B cell (primary cell): ENCODE data around the gene TMEM238L.

ENCODE experiments used
- CTCF ChIP-seq: fragments of 200-600 bp; IDR thresholded peaks from one replicate; pipeline ENCODE4 v1.8.0; 2022; ENCODE audit warnings: antibody characterized with exemption, mild to moderate bottlenecking
- EZH2 ChIP-seq: IDR thresholded peaks from 2 replicates; pipeline ENCODE4 v1.6.1; 2012; ENCODE audit warnings: borderline replicate concordance, low read depth, mild to moderate bottlenecking, moderate library complexity, low read length; ENCODE audit not compliant: insufficient read depth, poor library complexity, severe bottlenecking

DNA sequence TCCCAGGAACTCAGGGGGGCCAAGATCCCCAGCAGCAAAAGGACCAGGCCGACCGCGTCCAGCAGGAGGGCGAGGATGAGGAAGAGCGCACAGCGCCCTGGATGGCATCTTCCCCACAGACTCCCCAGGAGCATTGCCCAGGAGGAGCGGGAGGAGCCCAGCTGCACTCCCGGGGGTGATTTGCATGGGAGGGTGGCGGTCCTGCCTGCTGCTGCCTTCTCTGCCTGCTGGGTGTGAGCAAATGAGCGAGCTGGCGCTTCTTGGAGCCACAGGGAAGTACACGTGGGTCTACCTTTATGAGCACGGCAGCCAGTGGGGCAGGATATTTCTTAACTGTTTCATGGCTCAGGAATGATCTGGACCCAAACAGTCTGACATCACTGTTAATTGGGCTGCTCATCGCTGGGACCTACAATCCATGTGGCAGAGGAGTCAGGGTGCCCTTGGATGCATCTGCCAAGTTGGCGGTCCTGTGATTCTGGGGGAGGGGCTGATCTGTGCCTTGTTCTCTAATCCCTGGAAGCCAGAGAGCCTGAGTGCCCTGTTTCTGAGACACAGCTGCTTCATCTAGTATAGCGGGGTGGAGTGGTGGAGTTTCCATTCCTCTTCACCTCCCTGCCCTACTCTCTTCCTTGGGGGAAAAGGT, at the start of gene TMEM238L:
- TF ChIP-seq CTCF = no peak
- no peak for TF ChIP-seq EZH2
